HG03045 (cell line): Measurements from ENCODE around the gene ALG14.
"Not testable (repeated sequence)": the region's sequence is repeated elsewhere in the genome, so short reads cannot be mapped to it uniquely, and the experiment has no call there.

ENCODE experiments used
- ATAC-seq: cut with Tn5 transposase; IDR thresholded peaks from one replicate; pipeline ENCODE4 v1.9.1; 2021; ENCODE audit warnings: mild to moderate bottlenecking, moderate library complexity; ENCODE audit not compliant: unreplicated experiment

The ALG14 gene

GRCh38 chr1:94961582-94961981, 111.2 kb downstream of the ALG14 start:
- ATAC-seq = no peak

GRCh38 chr1:94958081-94958480, 114.7 kb downstream of the ALG14 start:
- no peak for ATAC-seq

GRCh38 chr1:94955767-94956632, 116.8 kb downstream of the ALG14 start:
- ATAC-seq = no peak

- no peak for ATAC-seq
Observed at GRCh38 chr1:94954263-94955220, 118.2 kb downstream of the ALG14 start.

- no peak for ATAC-seq
Observed at GRCh38 chr1:94953746-94954145, 119.0 kb downstream of the ALG14 start.

GRCh38 chr1:94953107-94953506, 119.6 kb downstream of the ALG14 start:
- no peak for ATAC-seq

GRCh38 chr1:94952539-94952938, 120.2 kb downstream of the ALG14 start:
- no peak for ATAC-seq

GRCh38 chr1:94951509-94952208, 121.1 kb downstream of the ALG14 start:
- no peak for ATAC-seq

- ATAC-seq = no peak
Observed at GRCh38 chr1:94951046-94951445, 121.7 kb downstream of the ALG14 start.

GRCh38 chr1:94949681-94950661, 122.8 kb downstream of the ALG14 start:
- no peak for ATAC-seq

GRCh38 chr1:94947437-94947836, 125.3 kb downstream of the ALG14 start:
- no peak for ATAC-seq

- no peak for ATAC-seq
Observed at GRCh38 chr1:94946886-94947285, 125.9 kb downstream of the ALG14 start.

- no peak for ATAC-seq
Observed at GRCh38 chr1:94942171-94943128, 130.3 kb downstream of the ALG14 start.

- ATAC-seq = not testable (repeated sequence)
Observed at GRCh38 chr1:94941480-94941879, 131.3 kb downstream of the ALG14 start.

GRCh38 chr1:94940738-94941137, 132.0 kb downstream of the ALG14 start:
- no peak for ATAC-seq

GRCh38 chr1:94937820-94938219, 134.9 kb downstream of the ALG14 start:
- no peak for ATAC-seq

GRCh38 chr1:94936861-94937620, 135.7 kb downstream of the ALG14 start:
- no peak for ATAC-seq

GRCh38 chr1:94935476-94935875, 137.3 kb downstream of the ALG14 start:
- no peak for ATAC-seq
